Activated CD8-positive, alpha-beta T cell treated with anti-CD3 and anti-CD28 coated beads, Interleukin-2, amount 10 ng/mL, durations not matched to agents 7 days and 5 days (primary cell): ENCODE data around the gene EHD1. TPM values are rescaled to one million over a fixed set of nuclear protein-coding genes. Genes with fewer than 3 reads are reported as not detected.

Experiments
- ATAC-seq: fragments of 150-1000 bp; cut with Tn5 transposase; one replicate; pipeline ENCODE4 v1.10.0; 2021; ENCODE audit warnings: moderate library complexity
- CTCF ChIA-PET: fragments of 350-600 bp; sonication (Branson Sonifier 250); formaldehyde crosslinking; loops from one replicate; lab custom pipeline; 2021; ENCODE audit warnings: antibody characterized with exemption; lab: Charles Lee
- POLR2A ChIA-PET: fragments of 350-600 bp; sonication (Branson Sonifier 250); formaldehyde crosslinking; loops from one replicate; lab custom pipeline; 2021; ENCODE audit warnings: antibody characterized with exemption; lab: Charles Lee
- DNase-seq: peaks from one replicate; pipeline ENCODE4 v3.0.0-alpha.2; 2020
- H3K27ac Mint-ChIP-seq: one replicate; pipeline ENCODE4 v1.8.0; 2021; ENCODE audit warnings: mild to moderate bottlenecking, mixed read lengths
- H3K27me3 Mint-ChIP-seq: one replicate; pipeline ENCODE4 v1.8.0; 2021; ENCODE audit warnings: low read depth, mixed read lengths
- H3K36me3 Mint-ChIP-seq: one replicate; pipeline ENCODE4 v1.8.0; 2021; ENCODE audit warnings: low read depth, mixed read lengths
- H3K4me1 Mint-ChIP-seq: one replicate; pipeline ENCODE4 v1.8.0; 2021; ENCODE audit warnings: low read depth, mixed read lengths
- H3K4me3 Mint-ChIP-seq: one replicate; pipeline ENCODE4 v1.8.0; 2021; ENCODE audit warnings: mild to moderate bottlenecking, mixed read lengths
- H3K9me3 Mint-ChIP-seq: one replicate; pipeline ENCODE4 v1.8.0; 2022; ENCODE audit warnings: mixed read lengths; ENCODE audit not compliant: insufficient read depth
- microRNA-seq: library from miRNA; unstranded; fragments of <30 nt; microRNA quantifications from one replicate; pipeline ENCODE4 v1.2.0, GENCODE V29; 2022
- total RNA-seq, 2 experiments: library from RNA; stranded (reverse); gene quantifications; one replicate each; pipeline ENCODE4 v1.2.3, GENCODE V29; 2021

EHD1 gene
- total RNA-seq, 2 experiments from 2014 or later, result 145 to 150 TPM

GRCh38 chr11:64803846-64804345 is 74.5 kb downstream of the EHD1 start:
- DNase-seq (no peak), ATAC-seq (no peak)
- Mint-ChIP-seq H3K36me3 (peaks cover 30% of the 10 kb centered on the region), H3K4me3 (peak overlapping the region; percentile 85), H3K27ac (peak overlapping the region; percentile 81), H3K9me3 (no peaks in the 10 kb centered on the region), H3K27me3 (no peaks in the 10 kb centered on the region), H3K4me1 (peaks cover 46% of the 10 kb centered on the region)
- ChIA-PET POLR2A (interaction anchor here (0.6 to 1.3 kb wide), 3 partner anchors 18 to 318 kb away, joined by 3 read pairs; partner anchors contain the start of genes FAU and MRPL49), CTCF (interaction anchor here (0.6 to 1.4 kb wide), 5 partner anchors 39 to 314 kb away, joined by 3 to 9 read pairs (median 3); partner anchors contain the start of gene ARL2)

- H3K27me3 Mint-ChIP-seq, result no peaks in the 10 kb centered on the region
- peaks cover 32% of the 10 kb centered on the region for H3K36me3 Mint-ChIP-seq
- POLR2A ChIA-PET, result interaction anchor here (0.8 to 1.3 kb wide), 2 partner anchors 316 to 319 kb away, joined by 3 read pairs; partner anchors contain the start of genes FAU and MRPL49
- H3K27ac Mint-ChIP-seq, result peak within 1 kb of the TSS; percentile 82
- peaks cover 44% of the 10 kb centered on the region for H3K4me1 Mint-ChIP-seq
- no peaks in the 10 kb centered on the region for H3K9me3 Mint-ChIP-seq
- CTCF ChIA-PET, result interaction anchor here (1.0 to 1.4 kb wide), 5 partner anchors 40 to 211 kb away, joined by 3 to 9 read pairs (median 3); partner anchors contain the start of gene ARL2
- H3K4me3 Mint-ChIP-seq, result peak within 1 kb of the TSS; percentile 85
- ATAC-seq (peak; percentile 91), DNase-seq (peak; percentile 86)
Measured at GRCh38 chr11:64803158-64803845, 75.1 kb downstream of the EHD1 start, which contains the start of gene MAP4K2. Gene MAP4K2, minus strand, starts transcription at chr11:64803214. Its CDS starts 65 bp downstream, at chr11:64803149.

- peaks cover 30% of the 10 kb centered on the region for H3K36me3 Mint-ChIP-seq
Measured at GRCh38 chr11:64802370-64803157, 75.9 kb downstream of the EHD1 start.

More at GRCh38 chr11:64802370-64803157, 75.9 kb downstream of the EHD1 start:
- Mint-ChIP-seq H3K9me3 (no peaks in the 10 kb centered on the region), H3K27me3 (no peaks in the 10 kb centered on the region), H3K27ac (peak overlapping the region; percentile 82), H3K4me1 (peaks cover 40% of the 10 kb centered on the region), H3K4me3 (peak overlapping the region; percentile 79)
- ATAC-seq (no peak), DNase-seq (no peak)
- POLR2A ChIA-PET, result interaction anchor here (1.4 kb wide), 1 partner anchor 24 kb away, joined by 7 read pairs; the partner anchor contains the start of gene SF1
- CTCF ChIA-PET, result interaction anchor here (0.7 to 1.4 kb wide), 7 partner anchors 11 to 211 kb away, joined by 3 to 4 read pairs (median 3); partner anchors contain the start of genes ARL2 and EHD1

Small RNA genes lying within 50 kb of the gene (microRNA-seq; reads per million reads assigned to microRNA genes)
- gene MIR6749 (not detected), gene MIR6750 (not detected)

Other genes starting within 250 kb of the EHD1 start
- under 1 TPM; 0.13 to 0.34 TPM for gene NRXN2, start 155.4 kb downstream of the EHD1 start, total RNA-seq
- gene RASGRP2, start 134.5 kb downstream of the EHD1 start, total RNA-seq, result 100 to 1,000 TPM; 101 to 115 TPM
- 1 to 10 TPM; 2.9 to 4.7 TPM for gene PYGM, start 118.6 kb downstream of the EHD1 start, total RNA-seq
- 100 to 1,000 TPM; 421 to 423 TPM for gene SF1, start 100.1 kb downstream of the EHD1 start, total RNA-seq
- 10 to 100 TPM; 84.2 to 90.2 TPM for gene MAP4K2, start 75.4 kb downstream of the EHD1 start, total RNA-seq
- gene MEN1, start 68.1 kb downstream of the EHD1 start, total RNA-seq, result 10 to 100 TPM; 32.9 to 34.0 TPM
- gene CDC42BPG, start 34.0 kb downstream of the EHD1 start, total RNA-seq, result 1 to 10 TPM in 1 of 2 experiments, under 1 TPM in 1; 0.61 to 1.2 TPM
- 10 to 100 TPM; 20.6 to 23.1 TPM for gene ATG2A, start 38.6 kb upstream of the EHD1 start, total RNA-seq
- gene PPP2R5B, start 46.1 kb upstream of the EHD1 start, total RNA-seq, result 10 to 100 TPM; 13.7 to 14.0 TPM
- gene GPHA2, start 57.3 kb upstream of the EHD1 start, total RNA-seq, result not detected
- gene MAJIN, start 93.5 kb upstream of the EHD1 start, total RNA-seq, result not detected
- gene BATF2, start 118.3 kb upstream of the EHD1 start, total RNA-seq, result under 1 TPM; 0.50 to 0.99 TPM
- gene ARL2, start 135.5 kb upstream of the EHD1 start, total RNA-seq, result 10 to 100 TPM; 69.1 to 79.2 TPM
- 10 to 100 TPM; 21.2 to 25.7 TPM for gene SNX15, start 148.8 kb upstream of the EHD1 start, total RNA-seq
- gene SAC3D1, start 162.6 kb upstream of the EHD1 start, total RNA-seq, result 10 to 100 TPM; 36.3 to 36.6 TPM
- 1 to 10 TPM; 7.1 to 7.5 TPM for gene NAALADL1, start 179.9 kb upstream of the EHD1 start, total RNA-seq
- gene CDCA5, start 205.4 kb upstream of the EHD1 start, total RNA-seq, result 100 to 1,000 TPM; 127 to 129 TPM
- gene ZFPL1, start 205.6 kb upstream of the EHD1 start, total RNA-seq, result 10 to 100 TPM; 28.0 to 28.8 TPM
- gene VPS51, start 217.6 kb upstream of the EHD1 start, total RNA-seq, result 100 to 1,000 TPM; 116 to 131 TPM
- 10 to 100 TPM; 25.3 to 26.1 TPM for gene TM7SF2, start 233.3 kb upstream of the EHD1 start, total RNA-seq
- 10 to 100 TPM; 11.6 to 12.4 TPM for gene ZNHIT2, start 239.1 kb upstream of the EHD1 start, total RNA-seq
- gene FAU, start 243.5 kb upstream of the EHD1 start, total RNA-seq, result 1,000 to 10,000 TPM in 1 of 2 experiments, 100 to 1,000 TPM in 1; 986 to 1,038 TPM
- 10 to 100 TPM; 47.3 to 51.1 TPM for gene MRPL49, start 243.7 kb upstream of the EHD1 start, total RNA-seq